Femur (tissue), 1 donor: ENCODE measurements around the gene SLC39A9.
"Not testable (repeated sequence)": the region's sequence is repeated elsewhere in the genome, so short reads cannot be mapped to it uniquely, and the experiment has no call there.

Experiments used
- DNase-seq: peaks from one replicate; pipeline ENCODE4 v3.0.0-alpha.2; 2017

The SLC39A9 gene

DNA sequence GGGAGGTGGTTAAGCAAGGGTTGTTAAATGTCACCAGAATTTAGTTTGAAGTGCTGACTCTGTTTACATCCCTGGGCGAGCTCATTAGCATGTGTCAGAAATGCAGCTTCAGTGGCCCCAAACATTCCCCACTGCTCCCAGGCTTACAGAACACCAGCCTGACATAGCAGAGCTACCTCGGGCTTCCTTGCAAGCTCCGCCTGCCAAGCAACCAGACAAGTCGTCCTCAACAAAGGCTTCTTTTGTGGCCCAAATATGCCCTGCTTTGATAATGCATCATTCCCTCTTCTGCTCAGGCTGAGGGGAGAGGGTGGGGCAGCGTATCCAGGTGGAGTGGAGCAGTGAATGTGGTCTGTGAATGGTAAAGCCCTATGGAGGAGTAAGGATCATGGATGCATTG, 28.4 kb upstream of the SLC39A9 start:
- DNase-seq = no peak

DNA sequence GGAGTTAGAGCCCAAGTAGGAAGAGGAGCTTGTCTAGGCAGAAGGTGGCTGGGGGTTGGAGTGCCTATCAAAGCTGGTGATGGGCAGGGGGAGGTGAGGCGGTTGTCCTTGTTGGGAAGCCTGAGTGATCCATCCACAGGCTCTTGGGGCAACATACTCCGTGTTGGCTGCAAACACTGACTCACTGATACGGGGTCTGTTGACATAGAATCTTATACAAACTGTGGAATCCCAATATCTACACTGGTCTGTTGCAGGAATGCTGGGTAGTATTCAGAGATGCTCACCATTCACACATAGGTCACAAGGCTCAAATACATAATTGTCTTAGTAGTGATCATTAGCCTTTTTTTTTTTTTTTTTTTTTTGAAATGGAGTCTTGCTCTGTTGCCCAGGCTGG, 26.3 kb upstream of the SLC39A9 start:
- no peak for DNase-seq

DNA sequence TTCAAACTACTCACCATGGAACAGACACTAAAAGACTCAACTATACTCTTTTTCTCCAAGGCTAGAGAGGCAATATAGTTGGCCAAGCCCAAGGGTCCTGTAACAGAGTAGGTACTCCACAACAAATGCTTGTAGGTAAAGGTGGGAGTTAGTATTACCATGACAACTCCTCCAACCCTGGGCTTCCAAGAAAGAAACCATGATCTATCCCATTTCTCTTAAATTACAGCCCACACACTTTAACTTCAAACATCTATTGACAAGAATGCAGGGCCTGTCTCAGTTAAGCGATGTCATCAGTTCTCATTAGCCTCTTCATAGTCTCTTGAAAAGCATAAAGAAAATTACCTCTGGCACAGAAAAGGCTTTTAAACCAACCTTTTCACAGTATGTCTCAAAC, 25.4 kb upstream of the SLC39A9 start:
- DNase-seq = no peak

DNA sequence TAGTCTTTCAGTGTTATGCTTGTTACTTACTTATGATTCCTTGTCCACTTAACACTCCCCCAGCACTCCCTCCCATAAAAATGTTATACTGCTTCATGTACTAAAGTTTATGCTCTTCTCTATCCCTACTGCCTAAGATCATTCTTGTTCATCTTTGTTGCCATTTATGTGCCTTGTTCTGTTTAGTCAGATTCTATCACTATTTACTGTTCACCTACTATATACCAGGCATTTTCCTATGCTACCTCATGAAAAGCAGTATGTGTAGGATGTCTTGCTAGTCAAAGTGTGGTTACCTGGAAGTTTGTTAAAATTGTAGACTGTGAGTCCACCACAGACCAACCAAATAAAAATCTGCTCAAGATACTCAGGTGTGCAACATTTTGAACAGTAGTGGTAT, 24.3 kb upstream of the SLC39A9 start:
- no peak for DNase-seq

DNA sequence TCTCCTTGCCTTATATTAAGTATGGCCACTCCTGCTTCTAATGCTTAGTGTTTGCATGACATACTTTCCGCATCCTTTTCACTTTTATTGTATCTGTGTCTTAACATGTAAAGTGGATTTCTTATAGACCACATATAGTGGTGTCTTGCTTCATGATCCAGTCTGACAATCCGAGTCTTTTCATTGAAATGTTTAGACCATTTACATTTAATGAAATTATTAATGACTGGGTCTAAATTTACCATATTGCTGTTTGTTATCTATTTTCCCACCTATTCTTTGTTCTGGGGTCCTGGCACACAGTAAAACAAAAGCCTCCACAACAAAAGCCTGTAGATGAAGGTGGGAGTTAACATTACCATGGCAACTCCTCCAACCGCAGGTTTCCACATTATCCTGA, 23.3 kb upstream of the SLC39A9 start:
- no peak for DNase-seq

DNA sequence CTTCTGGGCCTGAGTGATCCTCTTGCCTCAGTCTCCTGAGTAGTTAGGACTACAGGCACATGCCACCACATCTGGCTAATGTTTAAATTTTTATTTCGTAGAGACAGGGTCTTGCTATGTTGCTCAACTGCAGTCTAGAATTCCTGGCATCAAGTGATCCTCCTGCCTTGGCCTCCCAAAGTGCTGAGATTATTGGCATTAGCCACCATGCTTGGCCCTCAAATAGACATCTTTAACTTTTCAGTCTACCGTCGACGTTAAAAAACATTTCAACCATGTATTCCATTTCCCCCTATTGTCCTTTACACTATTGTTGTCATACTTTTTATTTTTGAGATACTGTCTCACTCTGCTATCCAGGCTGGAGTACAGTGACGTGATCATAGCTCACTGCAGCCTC, 22.8 kb upstream of the SLC39A9 start:
- DNase-seq = no peak

DNA sequence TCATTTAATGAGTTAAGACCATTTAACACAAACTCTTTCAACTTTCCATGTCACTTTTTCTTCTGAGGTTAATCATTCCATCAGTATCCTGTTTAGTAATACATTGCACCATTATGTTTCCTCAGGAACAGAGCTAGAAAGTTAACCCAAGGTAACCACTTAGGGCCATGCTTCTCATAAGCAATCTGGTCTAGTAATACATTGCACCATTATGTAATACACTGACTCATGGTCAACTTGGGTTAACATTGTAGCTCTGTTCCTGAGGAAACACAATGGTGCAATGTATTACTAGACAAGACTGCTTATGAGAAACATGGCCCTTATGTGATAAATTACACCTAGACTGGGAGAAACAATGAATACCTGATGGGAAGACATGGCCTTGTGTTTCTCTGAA, 22.1 kb upstream of the SLC39A9 start:
- DNase-seq = no peak

DNA sequence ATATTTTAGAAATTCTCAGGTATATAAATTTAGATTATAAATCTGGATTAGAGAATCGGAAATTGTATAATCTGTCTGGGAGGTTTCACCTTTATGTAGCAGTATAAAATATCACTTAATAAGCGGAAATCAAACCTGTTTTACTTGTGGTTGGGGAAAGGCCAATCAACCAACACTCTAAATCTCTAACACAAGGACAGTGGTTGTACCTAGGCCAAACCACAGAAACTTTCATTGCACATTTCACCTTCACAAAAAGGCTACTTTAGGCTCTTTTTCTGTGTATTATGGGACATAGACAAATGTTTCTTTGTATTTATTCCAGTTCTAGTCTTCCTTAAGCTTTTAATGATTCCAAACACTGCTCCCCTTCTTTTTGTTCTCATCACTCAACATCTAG, 20.2 kb upstream of the SLC39A9 start:
- DNase-seq = no peak

DNA sequence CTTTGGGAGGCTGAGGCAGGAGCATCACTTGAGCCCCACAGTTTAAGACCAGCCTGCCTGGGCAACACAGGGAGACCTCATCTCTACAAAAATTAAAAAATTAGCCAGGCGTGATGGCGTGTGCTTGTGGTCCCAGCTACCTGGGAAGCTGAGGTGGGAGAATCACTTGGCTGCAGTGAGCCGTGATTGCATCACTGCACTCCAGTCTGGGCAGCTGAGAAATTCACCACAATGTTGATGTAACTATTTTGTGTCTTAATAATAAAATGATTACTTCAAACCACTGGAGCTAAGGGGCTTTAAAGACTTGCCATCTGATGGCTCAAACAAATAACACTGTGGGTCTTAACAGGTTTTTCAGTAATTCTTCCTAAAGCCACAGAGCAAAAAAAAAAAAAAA, 11.2 kb upstream of the SLC39A9 start:
- no peak for DNase-seq

DNA sequence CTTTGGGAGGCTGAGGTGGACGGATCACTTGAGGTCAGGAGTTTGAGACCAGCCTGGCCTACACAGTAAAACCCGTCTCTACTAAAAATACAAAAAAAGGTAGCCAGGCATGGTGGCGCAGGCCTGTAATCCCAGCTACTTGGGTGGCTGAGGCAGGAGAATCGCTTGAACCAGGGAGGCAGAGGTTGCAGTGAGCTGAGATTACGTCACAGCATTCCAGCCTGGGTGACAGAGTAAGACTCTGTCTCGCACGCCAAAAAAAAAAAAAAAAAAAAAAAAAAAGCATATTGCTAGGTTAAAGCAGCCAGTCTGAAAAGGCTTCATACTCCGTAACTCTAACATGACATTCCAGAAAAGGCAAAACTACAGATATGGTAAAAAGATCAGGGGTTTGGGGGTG, 7.1 kb upstream of the SLC39A9 start:
- DNase-seq = not testable (repeated sequence)

DNA sequence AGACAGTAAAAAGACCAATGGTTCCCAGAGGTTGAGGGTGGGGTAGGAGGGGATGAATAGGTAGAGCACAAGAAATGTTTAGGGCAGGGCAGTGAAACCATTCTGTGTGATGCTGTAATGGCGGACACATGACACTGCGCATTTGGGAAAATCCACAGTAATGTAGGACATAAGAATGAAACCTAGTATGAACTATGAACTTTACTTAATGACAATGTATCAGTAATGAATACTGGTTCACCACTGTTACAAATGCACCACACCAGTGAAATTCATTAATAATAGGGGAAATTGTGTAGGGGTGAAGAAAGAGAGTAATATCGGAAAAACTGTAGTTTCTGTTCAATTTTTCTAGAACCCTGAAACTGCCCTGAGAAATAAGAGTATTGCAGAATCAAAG, 6.0 kb upstream of the SLC39A9 start:
- DNase-seq = no peak

DNA sequence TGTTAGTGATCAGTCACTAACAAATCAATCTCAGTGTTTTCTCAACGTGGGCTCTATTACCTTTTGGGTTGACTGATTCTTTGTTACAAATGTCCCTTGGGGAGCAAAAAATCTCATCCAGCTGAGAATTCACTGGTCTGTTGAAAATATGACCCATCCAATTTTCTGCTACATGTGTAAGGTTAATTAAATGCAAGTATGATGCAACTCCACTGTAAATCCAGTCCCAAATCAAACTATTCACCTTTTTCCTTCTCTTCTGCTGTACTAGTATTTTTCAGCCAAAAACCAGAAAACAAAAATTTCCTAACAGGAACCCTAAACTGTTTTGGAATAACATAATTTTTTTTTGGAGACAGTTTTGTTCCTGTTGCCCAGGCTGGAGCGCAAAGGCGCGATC, 2.6 kb upstream of the SLC39A9 start:
- DNase-seq = no peak

DNA sequence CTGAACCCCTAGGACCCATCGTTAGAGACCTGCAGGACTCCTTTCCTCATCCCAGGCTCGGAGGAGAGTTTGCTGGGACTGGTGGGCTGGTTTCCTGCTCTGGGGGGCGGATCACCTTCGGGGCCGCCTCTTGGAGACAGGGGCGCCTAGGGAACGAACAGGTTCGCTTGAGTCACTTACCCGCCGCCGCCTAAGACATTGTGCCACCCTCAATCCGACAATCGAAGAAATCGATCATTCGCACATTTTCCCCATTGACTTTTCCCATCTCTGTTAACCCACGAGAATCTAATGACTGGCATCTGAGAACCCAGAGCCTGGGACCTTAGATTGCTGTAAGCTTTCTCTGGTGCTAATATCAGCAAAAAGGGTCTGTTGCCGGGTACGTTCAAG, 322 bp downstream of the SLC39A9 start:
- no peak for DNase-seq

DNA sequence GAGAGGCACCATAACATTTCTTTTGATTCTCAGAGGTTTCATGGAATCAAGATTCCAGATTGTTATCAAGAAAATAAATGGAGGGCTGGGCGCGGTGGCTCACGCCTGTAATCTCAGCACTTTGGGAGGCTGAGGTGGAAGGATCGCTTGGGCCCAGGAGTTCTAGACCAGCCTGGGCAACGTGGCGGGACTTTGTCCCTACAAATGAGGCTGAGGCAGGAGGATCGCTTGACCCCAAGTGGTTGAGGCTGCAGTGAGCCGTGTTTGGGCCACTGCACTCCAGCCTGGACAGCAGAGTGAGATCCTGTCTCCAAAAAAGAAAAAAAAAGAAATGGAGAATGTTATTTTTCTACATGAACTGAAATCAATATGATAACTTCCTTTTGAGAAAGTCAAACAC, 1.3 kb downstream of the SLC39A9 start:
- no peak for DNase-seq

DNA sequence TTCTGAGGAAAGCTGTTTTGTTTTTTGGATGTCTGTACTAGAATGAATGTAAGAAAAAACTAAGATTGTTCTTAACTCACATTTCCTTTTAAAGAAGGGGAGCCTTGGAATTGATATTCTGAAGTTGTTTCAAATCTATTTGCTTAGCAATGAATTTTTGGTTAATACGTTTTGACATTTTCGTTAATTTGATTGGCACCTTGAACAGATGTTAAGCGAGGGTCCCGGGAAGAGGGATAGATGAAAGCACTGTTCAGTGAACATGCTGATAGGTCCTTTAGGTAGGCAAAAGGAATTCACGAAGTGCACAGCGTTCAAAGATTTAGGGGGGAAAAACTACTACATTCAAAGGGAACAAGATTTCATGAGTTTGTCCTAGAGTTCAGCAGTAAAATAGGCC, 1.7 kb downstream of the SLC39A9 start:
- no peak for DNase-seq

DNA sequence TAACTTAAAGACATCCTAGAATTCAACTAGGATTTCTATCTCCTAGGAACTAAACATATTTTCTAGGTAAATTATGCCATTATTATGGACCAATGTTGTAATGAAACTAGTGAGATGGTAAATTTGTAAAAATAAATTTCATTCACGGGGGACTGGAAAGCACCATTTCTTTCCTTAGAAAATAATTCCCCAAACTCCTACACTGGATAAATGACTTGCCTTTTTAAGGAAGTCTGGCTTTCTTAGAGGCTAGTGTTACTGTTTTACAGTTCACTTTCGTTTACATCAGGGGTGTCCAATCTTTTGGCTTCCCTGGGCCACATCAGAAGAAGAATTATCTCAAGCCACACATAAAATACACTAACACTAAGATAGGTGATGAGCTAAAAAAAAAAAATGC, 3.3 kb downstream of the SLC39A9 start:
- no peak for DNase-seq

DNA sequence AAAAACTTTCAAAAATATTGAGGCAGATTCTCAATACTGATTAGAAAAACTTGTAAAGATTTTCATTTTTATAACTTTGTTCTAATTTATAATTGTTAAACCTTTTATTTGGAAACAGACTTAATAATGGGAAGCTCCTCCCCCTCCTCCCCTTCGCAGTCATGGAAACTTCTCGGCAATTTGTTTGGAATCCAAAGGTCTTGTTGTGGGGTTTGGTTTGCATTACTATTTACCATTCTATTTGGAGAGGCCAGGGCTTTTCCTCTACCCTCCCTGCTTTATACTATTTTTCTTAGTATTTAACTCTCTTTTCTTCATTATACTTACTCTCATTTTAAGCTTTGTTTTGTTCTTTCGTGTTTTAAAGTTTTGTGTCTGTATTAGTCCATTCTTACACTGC, 6.0 kb downstream of the SLC39A9 start:
- DNase-seq = no peak

DNA sequence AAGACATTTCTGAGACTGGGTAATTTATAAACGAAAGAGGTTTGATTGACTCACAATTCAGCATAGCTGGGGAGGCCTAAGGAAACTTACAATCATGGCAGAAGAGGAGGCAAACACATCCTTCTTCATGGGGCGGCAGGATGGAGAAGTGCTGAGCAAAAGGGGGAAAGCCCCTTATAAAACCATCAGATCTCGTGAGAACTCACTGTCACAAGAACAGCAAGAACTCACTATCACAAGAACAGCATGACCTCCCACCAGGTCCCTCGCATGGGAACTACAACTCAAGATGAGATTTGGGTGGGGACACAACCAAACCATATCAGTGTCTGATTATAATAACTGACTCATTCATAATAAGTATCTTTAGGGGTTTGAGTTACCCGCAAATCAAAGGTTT, 6.4 kb downstream of the SLC39A9 start:
- no peak for DNase-seq

DNA sequence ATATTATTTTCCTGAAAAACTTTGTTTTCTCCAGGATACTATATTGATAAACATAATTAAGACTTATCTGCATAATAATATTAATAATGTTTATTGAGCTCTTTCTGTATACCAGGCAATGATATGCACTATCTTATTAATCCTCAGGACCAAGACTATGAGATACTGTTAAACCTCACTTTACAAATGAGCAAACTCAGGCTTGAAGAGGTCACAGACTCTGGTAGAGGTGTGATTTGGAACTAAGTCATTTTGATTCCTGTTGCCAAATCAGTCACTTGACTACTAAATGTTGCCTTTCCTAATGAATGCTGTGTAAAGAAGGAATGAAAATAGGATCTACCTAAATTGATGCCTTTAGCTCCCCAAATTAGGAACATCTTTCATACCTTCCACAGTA, 7.3 kb downstream of the SLC39A9 start:
- DNase-seq = no peak

DNA sequence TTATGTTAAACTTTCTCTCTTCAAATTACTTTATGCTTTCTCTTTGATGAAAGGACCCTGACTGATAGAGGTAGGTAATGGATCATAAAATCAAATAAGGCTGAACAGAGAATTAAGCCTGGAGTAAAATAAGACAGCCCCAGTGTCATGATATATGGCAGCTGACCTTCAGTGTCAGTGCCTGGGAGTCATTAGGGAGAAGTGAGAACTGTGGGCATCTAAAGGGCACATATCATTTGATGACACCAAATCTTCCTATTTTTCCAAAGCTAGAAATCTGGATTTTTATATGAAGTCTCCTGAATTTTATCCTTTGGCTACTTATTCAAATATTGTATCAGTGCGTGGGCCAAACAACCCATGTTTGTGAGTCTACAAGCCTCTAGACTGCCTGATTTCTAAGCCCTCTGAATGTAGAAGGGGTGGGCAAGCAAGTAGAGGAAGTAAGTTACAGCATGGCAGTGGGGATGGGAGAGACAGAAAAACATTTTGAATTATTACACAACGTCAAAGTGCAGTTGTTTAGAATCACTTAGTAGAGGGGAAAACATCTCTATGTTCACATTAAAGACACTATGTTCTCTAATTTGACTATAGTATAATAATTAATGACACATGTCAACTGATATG, 10.0 kb downstream of the SLC39A9 start:
- no peak for DNase-seq

DNA sequence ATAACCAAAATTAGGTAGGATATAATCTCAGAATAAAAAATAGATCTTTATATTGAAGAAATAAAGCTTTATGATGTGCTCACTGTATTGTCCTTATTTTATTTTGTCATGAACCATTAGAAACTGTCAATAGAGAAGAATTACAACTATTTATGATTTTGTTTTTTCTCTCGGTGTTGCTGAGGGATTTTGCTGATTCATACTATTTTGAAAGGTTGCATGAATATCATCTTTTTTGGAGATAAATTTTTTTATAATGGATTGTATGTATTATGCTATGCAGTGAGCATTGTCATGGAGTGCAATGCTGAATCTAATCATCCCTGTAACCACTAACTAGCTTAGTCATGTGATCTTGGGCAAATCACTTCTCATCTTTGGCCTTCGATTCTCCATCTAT, 15.0 kb downstream of the SLC39A9 start:
- no peak for DNase-seq

DNA sequence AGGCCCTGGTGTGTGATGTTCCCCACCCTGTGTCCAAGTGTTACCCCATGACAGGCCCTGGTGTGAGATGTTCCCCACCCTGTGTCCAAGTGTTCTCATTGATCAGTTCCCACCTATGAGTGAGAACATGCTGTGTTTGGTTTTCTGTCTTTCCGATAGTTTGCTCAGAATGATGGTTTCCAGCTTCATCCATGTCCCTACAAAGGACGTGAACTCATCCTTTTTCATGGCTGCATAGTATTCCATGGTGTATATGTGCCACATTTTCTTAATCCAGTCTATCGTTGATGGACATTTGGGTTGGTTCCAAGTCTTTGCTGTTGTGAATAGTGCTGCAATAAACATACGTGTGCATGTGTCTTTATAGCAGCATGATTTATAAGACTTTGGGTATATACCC, 17.6 kb downstream of the SLC39A9 start:
- DNase-seq = not testable (repeated sequence)

DNA sequence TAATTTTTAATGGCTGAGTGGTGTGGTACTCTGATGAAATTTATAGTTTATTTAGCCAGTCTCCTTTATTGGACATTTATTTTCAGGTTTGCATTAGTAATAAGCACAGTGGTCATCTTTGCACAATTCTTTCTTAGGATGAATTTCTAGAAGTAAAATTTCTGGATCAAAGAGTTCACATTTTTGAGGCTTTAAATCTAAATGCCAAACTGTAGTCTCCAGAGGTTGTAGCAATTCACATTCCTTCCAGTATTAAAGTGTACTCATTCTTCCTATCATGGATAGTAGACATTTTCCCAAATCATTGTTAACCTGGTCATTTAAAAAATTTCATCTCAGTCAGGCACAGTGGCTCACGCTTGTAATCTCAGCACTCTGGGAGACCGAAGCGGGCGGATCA, 24.8 kb downstream of the SLC39A9 start:
- no peak for DNase-seq

DNA sequence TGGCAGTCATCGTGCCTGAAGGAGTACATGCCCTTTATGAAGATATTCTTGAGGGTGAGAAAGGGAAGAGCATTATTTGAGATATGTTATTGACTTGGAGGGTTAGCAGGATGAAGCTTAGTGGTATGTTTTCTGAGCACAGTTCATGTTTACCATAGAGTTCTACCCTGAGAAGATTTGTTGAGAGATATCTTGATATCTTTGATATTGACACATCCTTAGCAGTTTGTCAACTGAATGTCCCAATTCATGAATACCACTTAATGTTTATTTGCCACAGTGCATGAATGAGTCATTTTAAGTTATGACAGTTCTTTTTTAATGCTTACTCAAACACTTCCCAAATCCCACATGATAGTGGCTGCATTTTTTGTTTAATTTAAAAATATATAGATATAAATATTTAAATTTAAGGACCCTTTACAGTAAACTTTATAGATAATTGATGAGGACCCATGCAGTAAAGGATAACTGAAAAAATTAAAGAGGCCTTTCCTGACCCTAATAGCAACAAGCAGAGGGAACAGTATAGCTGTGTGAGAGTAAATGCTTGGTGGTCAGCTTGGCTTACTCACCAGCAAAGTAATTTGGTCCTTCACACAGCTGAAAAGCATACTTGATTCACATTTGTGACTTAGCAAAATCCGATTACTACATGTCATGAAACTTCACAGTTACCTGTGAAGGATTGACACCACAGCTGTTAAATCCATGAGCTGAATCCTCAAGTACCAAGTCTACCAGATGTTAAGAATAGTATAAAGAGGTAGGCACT, 25.8 kb downstream of the SLC39A9 start:
- DNase-seq = no peak

DNA sequence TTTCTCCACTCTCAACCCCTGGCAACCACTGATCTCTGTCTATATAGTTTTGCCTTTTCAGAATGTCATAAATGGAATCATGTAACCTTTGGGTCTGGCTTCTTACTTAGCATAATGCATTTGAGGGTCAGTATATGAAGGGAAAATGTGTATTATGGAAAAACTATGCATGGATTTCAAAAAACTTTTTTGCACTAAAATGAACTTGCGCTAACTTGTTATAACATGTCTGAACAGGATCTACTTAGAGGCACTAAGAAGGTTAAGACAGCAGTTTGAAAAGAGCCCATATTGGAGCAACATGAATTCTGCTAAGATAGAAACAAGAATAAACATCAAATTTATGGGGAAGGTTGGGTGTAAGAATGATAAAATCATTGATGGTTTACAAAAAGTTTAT, 29.1 kb downstream of the SLC39A9 start:
- no peak for DNase-seq
